Frontal cortex (tissue), 4 donors: ENCODE measurements around the gene TCEAL3. TPM values are rescaled to one million over a fixed set of nuclear protein-coding genes. Genes with fewer than 3 reads are reported as not detected.
"Not testable (repeated sequence)": the region's sequence is repeated elsewhere in the genome, so short reads cannot be mapped to it uniquely, and the experiment has no call there.

Source experiments
- DNase-seq, 2 donors: peaks; one replicate each; pipeline ENCODE4 v3.0.0; 2012; ENCODE audit warnings: low spot score in 2 of 2
- FAIRE-seq: peaks from 2 replicates; lab custom pipeline; 2012; peaks lifted over from hg19 to GRCh38; lab: Jason Lieb, UNC
- total RNA-seq: library from RNA; depleted of rRNA; stranded (reverse); fragments of >200 nt; gene quantifications from one replicate; pipeline ENCODE4 v1.2.3, GENCODE V29; 2014
- donor health status: control.
- donor health status: control.
- donor health status: control.

TCEAL3 gene
- total RNA-seq, 1 donor from 2014 or later, result 9.8 TPM

DNA sequence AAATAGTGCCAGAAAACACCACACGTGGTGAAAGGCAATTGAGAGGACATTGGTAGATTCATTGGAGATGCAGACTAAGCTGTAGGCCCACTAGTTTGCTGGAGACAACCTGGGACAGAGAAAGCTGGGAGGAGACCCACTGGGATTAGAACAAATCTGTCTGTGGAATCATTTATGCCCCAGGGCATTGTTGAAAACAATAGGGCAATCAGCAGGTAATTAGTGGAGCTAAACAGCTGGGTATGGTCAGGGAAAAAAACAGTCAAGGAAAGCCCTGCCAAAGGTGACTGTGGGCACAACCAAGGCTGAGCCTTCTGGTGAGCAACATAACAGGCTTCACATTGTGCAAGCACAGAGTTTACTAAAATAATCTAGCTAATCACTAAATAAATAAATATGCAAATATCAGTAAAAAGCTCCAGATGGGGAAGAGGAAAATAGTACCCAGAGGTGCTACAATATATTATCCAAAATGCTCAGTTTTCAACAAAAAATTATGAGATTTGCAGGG is 9.0 kb downstream of the TCEAL3 start:
- no peak for FAIRE-seq

DNA sequence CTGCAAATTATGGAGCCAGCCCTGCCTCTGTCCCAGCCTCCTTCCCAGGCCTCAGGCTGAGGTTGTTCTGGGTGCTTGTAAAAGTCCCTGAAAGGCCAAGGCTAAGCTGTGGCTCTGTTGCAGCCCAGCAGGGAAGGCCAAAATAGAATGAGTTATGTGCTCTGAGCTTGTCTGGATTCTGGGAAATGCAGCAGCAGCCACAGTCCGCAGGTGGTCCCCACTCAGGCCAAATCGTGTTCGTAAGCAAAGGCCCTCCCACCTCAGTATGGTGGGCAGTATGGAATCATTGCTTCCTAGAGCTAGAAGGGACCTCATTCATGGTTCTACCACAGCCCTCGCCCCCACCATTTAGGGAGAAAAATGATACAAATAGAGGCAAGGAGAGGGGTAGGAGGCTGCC is 16.3 kb downstream of the TCEAL3 start:
- FAIRE-seq (no peak), DNase-seq (no peak)

More for the DNA sequence above, 9.0 kb downstream of the TCEAL3 start:
- DNase-seq, result no peak

DNA sequence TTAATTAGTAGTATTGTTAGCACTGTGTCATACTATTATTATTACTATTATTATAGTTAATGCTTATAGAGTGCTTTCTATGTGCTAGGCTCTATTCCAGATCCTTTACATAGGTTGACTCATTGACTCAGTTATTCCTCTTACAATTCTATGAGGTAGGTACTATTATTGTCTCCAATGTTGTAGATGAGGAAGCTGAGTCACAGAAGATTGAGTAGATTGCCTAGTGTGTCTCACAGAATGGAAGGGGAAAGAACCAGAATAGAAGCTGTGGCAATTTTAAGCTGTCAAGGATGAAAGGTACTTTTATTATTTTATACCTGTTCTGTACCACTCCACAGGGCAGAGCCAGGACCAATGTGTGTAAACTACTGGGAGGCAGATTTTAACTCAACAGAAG is 19.1 kb downstream of the TCEAL3 start:
- DNase-seq (no peak), FAIRE-seq (no peak)

DNA sequence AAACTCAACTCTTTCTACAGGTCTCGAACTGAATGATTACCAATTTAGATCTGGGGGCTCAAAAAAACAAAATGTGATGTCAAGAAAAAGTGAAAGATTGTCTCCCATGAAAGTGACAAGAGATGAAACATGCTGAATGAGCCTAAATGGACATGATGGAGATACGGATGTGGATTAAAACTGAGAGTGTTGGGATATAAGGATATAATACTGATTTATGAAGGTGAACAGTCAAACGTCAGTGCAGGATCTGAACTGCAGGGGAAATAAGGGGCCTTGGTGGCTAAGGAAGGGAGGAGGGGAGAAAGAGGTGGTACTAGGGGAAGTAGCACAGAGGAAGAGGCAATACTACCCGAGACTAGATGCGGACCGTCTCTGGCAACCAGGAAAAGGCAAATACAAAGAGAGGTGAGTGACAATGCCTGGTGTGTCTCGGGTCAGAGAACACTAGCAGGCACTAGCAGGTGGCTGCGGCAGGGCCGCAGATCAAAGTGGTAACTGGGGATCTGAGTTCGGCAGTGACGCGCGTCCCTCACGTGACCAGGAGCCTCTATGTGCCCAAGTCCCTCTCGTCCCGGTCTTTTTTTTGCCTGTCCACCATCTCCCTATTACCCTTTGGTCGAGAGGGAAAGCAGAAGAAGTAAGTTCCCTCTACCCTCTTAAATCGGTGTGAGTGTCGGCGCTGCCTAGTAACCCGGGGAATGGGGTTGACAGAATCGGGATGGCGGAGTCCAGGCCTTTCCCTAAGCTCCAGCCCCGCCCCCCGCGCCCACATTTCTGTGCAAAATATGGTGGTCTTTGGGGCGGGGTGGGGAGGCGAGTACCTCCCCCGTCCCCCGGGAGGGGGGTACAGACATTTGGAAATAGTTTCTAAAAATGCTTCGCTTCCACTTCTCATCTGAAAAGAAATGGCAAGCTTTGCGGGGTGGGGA is 20.9 kb downstream of the TCEAL3 start, which contains the start of gene TCEAL1:
TCEAL1 (plus strand) TSS at position 590 of the 932 bp plus-strand sequence. CDS start 942 bp downstream, outside the sequence.
- DNase-seq, result peak in 1 of 2 donors; percentile 14
- FAIRE-seq, result no peak

DNA sequence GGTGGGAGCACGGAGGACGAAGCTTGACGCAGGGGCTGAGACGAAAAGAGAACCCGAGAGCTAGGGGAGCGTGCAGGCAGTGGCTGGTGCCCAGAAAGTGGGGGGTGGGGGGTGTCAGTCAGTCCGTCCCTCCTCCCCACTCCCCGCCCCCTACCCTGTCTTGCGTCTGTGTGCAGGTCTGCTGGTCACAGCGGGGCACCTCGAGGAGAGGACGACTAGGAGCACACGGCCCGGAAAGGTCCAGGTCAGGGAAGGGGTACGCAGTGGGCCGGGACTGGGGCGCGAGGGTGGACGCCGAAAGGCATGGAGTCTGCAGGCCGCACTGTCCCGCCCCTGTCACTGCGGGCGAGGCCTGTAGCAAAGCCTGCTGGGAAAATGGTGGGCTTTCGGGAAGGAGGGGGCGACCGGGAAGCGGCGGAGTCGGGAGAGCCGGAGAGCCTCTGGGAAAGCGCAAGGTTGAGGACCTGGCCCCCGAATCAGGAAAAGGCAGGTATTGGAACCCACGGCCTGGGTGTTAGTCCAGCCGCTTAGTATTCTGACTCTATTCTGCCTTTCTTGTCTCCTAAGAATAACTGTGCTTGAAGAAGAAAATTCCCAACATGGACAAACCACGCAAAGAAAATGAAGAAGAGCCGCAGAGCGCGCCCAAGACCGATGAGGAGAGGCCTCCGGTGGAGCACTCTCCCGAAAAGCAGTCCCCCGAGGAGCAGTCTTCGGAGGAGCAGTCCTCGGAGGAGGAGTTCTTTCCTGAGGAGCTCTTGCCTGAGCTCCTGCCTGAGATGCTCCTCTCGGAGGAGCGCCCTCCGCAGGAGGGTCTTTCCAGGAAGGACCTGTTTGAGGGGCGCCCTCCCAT is 21.8 kb downstream of the TCEAL3 start:
- FAIRE-seq (no peak), DNase-seq (peak in 1 of 2 donors; percentile 24)

GRCh38 chrX:103630171-103630511 is 22.4 kb downstream of the TCEAL3 start:
- DNase-seq (no peak), FAIRE-seq (no peak)

GRCh38 chrX:103631145-103631544 is 23.4 kb downstream of the TCEAL3 start:
- FAIRE-seq (no peak), DNase-seq (no peak)

GRCh38 chrX:103635436-103635835 is 27.7 kb downstream of the TCEAL3 start:
- FAIRE-seq (no peak), DNase-seq (no peak)

DNA sequence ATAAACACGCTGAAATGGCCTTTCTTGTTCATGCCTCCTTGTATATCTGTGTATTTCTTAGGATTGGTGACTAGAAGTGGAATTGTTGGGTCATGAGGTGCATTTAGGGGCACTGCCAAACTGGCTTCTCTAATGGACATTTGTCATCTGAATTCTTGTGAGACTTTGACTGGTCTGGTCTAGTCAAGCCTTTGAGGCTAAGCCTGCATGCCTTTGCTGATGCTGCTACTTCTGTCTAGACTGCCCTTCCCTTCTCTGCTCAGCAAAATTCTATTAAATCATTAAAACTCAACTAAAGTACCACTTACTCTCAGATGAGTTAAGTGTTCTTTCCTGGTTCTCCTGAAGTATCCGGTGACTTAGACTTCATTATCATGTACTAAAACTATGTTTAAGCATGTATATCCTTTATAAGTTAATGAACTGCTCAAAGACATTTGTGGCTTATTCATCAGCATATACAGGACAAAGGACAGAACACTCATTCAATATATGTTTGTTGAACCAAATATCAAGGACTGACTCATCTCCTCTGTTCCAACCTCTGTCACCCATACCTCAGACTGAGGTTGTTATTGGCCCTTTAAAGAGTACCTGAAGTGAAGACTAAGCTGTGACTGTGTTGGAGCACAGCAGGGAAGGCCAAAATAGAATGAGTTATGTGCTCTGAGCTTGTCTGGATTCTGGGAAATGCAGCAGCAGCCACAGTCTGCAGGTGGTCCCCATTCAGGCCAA is 30.0 kb downstream of the TCEAL3 start:
- FAIRE-seq, result no peak
- no peak for DNase-seq

DNA sequence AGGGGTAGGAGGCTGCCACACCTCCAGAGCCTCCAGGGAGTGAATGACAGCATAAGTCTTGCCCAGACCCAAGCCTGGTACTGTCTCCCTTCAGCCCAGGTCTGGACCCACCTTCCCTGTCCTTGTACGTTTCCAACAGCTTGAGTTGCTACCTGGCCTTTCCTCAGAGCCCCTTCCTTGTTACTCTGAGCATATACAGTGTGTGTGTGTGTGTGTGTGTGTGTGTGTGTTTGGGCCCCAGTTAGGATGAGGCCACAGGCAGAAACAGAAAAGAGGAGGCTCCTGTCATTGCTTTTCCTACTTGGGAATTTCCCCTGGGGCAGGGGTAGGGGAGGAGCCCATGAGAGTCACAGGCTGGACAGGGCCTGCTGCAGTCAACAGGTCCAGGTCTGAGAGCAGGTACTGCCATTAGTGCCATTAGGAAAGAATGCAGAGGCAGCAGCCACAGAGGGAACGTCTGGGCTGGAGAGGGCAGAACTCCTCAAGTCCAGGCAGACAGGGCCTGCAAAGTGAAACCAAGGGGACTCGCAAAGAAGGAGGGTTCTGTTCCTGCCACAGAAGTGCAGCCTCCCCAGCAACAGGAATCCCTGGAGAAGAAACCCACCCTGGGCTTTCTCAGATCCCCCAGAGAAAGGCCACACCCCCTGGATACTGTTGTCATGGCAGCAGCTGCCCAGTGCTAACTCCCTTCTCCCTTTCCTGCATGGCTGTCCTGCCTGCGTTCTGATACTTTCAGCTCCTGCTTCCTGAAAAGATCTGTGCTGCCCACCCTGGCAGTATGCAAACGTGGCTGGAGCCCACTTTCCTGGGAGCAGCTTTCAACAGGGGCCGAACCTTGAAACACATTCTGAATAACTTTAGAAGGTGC is 30.9 kb downstream of the TCEAL3 start:
- not testable (repeated sequence) for FAIRE-seq, DNase-seq

GRCh38 chrX:103640401-103641155 is 32.8 kb downstream of the TCEAL3 start:
- FAIRE-seq (no peak), DNase-seq (no peak)

- DNase-seq (no peak), FAIRE-seq (no peak)
Measured at GRCh38 chrX:103644125-103644524, 36.4 kb downstream of the TCEAL3 start.

GRCh38 chrX:103647630-103648029 is 39.9 kb downstream of the TCEAL3 start:
- FAIRE-seq (no peak), DNase-seq (no peak)

GRCh38 chrX:103651151-103651773 is 43.5 kb downstream of the TCEAL3 start:
- FAIRE-seq (no peak), DNase-seq (no peak)

DNA sequence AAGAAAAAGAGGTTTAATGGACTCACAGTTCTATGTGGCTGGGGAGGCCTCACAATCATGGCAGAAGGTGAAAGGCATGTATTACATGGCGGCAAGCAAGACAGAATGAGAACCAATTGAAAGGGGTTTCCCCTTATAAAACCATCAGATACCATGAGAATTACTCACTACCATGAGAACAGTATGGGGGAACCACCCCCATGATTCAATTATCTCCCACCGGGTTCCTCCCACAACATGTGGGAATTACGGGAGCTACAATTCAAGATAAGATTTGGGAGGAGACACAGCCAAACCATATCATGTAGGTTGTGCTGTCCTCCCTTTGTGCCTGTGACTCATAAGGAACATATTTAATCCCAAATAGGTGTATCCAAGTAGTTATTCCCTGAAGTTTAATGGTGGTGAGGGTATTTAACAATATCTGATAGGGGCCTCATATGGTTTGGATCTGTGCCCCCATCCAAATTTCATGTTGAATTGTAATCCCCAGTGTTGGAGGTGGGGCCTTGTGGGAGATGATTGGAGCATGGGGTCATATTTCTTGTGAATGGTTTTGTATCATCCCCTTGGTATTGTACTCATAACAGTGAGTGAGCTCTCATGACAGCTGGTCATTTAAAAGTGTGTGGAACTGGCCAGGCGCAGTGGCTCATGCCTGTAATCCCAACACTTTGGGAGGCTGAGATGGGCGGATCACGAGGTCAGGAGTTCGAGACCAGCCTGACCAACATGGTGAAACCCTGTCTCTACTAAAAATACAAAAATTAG is 47.7 kb downstream of the TCEAL3 start:
- not testable (repeated sequence) for FAIRE-seq, DNase-seq

DNA sequence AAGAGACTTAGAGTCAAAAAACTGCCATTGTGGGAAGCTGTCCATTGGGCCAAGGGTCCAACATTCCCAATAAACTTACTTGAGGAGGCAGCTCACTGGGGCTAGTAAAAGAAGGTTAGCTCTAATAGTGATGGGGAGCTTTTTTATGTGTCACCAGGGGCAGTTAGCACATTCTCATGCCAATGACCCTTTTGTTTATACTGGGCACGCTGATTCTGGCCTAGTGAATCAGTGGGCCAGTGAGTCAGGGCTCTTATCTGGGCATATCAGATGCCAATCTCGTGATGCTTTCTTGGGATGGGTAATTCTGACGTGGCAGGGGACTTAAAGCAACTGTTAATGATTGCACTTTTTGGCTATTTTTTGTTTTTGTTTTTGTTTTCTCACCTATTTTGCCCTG is 48.9 kb downstream of the TCEAL3 start:
- FAIRE-seq, result no peak

DNA sequence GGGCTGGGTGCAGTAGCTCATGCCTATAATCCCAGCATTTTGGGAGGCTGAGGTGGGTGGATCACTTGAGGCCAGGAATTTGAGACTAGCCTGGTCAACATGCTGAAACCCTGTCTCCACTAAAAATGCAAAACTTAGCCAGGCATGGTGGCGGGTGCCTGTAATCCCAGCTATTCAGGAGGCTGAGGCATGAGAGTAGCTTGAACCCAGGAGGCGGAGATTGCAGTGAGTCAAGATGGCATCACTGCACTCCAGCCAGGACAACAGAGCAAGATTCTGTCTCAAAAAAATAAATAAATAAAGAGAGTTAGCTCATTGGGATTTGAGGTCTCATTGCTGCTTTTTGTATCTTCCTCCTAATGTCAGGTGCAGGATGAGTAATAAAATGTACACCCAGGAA is 49.3 kb downstream of the TCEAL3 start:
- not testable (repeated sequence) for FAIRE-seq, DNase-seq

More for the DNA sequence above, 48.9 kb downstream of the TCEAL3 start:
- DNase-seq, result no peak
